ENCODE results near the gene ARHGAP4. TPM values are rescaled to one million over a fixed set of nuclear protein-coding genes. Genes with fewer than 3 reads are reported as not detected.

Gene ARHGAP4
- polyA plus RNA-seq, 3 donors = 21.5 to 43.5 (median 32.8) TPM

DNA sequence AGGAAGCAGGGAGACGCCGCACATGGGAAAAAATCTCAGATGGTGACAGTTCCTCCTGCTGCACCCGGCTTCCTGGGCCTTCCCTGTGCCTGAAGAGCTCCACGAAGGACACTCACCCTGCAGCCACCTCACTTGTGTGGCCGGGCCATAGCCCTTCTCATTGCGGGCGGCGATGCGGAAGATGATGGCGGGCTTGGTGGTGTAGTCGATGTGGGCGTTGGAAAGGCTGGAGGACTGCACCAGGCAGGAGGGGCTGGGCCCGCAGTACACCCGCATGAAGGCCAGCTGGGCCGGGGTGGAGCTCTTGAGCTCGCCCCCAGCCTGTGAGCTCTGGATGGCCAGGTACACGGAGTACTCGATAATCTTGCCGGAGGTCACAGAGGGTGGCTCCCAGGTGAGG is 24.1 kb upstream of the ARHGAP4 start:
- no peak for DNase-seq (ENCODE audit: extremely low read depth in 1 of 11, low read depth in 9 of 11, low spot score in 4 of 11)

DNA sequence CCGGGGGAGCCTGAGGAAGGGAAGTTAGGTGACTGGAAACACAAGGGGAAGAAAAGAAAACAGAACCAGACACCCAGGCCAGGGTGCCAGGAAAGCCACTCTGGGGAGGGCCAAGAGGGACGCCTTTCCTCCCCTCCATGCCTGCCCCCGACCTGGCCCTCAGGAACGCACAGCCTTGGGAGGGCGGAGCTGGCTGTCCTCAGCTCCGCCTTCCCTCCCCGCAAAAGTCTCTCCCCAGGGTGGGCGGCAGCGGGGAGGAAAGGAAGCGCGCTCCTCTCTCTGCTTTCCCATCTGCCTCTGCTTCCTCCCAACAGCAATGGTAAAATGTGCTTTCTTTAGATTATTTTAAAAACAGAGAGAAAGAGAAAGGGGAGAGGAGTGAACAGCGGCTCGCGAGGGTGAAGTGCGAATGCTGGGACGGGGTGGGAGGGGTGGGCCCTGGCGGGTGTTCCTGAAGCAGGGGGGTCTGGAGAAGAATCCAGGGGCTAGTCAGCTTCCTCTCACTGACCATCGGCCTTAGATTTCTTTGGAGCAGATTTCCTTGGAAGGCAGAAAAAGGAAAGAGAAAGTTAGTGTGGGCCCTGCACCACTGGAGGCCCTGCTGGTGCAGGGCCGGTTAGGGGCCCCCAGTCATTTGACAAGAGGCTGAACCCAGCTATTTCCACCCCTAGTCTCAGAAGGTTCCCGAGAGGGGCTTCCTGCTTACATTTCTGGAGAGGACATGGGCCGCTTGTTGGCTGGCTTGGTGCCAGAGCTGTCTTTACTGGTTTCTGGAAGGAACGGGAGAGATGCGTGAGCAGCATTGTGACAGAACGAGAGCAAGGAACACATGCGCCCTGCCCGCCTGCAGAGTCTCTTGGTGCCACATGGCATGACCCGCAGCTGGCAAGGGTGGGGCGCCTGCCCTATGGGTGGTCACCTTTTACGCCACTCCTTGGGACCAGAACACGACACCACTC is 23.1 kb upstream of the ARHGAP4 start:
- DNase-seq (ENCODE audit: extremely low read depth in 1 of 11, low read depth in 9 of 11, low spot score in 4 of 11) = no peak

DNA sequence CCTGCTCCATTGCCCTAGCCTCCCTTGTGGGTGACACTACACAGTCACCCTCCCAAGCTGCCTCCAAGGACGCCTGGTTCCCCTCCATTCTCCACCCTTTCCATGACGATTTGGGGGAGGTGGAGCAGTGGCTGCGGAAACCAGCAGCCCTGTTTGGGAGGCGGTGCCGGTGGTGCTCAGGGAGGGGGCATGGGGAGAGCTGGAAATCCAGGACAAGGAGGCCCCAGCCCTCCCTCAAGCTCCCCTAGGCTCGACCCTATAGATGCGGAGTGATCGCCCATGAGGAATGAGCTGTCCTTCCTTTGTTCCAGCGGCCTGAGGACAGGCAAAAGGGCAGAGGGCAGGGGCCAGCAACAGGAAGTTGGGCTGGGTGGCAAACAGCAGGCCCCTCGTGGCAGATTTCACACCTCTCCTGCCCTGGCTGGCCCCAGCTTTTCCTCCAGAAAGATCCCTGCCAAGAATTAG is 22.0 kb upstream of the ARHGAP4 start:
- no peak for DNase-seq (ENCODE audit: extremely low read depth in 1 of 11, low read depth in 9 of 11, low spot score in 4 of 11)

DNA sequence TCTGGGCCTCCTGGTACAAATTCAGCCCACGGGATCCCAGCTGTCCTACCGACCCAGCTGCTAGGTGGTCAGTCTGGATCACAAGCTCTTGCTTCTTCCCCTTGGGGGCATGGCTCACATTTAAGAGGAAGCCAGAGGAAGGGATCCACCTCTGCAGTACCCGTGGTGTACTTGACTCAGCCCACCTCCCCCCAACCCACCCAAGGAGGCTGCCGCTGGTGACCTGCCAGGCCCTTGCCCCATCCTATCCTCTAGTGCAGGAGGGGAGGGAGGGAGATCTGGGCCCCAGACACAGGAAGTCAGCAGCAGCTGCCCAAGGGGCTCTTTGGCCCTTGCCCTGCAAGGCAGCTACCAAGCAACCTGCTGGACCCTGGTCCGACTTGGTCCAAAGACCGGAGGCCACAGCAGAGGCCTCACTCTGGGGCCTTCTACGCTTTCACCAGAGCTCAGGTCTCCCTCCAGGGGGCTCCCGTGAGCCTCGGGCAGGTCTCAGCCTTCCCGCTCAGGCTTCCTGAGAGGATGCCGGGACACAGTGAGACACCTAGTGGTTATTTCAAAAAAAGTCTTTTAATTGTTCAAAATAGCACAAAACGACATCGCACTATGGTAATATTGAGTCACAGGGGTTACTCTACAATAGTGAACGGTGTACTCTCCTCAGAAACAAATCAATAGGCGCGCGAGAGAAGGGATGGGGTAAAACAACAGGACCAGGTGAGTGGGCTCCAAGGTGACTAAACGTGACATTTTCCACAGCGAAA is 21.1 kb upstream of the ARHGAP4 start:
- DNase-seq (ENCODE audit: extremely low read depth in 1 of 11, low read depth in 9 of 11, low spot score in 4 of 11) = no peak

DNA sequence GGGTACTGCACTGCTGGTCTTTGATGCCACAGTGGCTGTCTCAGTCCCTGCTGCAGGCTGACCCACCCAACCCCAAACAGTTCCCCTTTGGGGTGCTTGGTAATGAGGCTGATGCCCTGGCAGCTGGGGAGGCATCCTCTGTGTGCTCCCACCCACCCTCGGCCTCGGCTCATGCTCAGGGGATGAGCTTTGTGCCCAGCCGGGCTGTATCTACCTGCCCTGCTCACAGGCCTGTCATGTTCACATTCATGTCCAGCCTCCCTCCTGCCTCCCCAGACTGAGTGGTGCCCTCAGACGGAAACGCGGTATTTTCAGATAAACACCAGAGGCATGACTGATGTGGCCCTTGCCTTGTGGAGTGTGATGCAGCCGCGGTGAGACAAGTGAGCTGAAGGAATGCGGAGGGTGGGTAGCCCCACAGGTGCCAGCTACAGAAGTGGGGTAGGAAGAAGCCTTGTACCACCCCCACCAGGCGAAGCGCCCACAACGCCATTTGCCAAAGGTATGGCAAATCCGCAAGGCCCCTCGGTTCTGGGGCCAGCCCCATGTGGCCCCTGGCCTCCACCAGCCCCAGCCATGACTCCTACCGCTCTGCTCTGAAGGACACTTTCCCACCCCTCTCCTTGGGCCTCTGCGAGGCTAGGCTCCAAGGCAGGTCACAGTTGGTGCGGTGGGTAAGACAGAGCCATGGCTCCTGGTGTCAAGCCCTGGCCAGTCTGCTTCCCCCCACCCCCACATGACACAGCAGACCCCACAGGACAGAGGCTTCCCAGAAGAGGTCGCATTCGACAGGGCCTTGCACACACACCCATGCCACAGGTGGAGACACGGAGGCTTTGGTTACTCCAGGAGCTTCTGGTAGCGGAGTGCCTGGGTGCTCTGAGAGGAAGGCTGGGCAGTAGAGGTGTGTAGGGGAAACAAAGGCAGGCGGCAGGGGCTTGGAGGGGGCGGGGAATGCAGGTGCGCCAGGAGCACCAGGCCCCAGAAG is 20.2 kb upstream of the ARHGAP4 start:
- DNase-seq (ENCODE audit: extremely low read depth in 1 of 11, low read depth in 9 of 11, low spot score in 4 of 11) = no peak

DNA sequence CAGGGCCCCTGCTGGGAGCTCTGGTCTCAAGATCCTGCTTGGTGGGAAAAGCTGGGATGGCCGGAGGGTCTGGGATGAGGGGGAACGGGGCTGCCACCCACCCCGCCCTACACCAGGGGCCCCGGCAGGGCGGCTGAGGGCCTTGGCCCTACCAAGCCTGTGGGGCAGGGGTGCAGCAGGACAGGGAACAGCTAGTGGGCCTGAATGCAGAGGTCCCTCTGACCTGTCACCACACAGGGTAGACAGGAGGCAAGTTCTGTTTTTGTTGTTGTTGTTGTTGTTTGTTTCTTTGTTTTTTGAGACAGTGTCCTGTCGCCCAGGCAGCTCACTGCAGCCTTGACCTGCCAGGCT is 18.7 kb upstream of the ARHGAP4 start:
- DNase-seq (ENCODE audit: extremely low read depth in 1 of 11, low read depth in 9 of 11, low spot score in 4 of 11) = no peak

DNA sequence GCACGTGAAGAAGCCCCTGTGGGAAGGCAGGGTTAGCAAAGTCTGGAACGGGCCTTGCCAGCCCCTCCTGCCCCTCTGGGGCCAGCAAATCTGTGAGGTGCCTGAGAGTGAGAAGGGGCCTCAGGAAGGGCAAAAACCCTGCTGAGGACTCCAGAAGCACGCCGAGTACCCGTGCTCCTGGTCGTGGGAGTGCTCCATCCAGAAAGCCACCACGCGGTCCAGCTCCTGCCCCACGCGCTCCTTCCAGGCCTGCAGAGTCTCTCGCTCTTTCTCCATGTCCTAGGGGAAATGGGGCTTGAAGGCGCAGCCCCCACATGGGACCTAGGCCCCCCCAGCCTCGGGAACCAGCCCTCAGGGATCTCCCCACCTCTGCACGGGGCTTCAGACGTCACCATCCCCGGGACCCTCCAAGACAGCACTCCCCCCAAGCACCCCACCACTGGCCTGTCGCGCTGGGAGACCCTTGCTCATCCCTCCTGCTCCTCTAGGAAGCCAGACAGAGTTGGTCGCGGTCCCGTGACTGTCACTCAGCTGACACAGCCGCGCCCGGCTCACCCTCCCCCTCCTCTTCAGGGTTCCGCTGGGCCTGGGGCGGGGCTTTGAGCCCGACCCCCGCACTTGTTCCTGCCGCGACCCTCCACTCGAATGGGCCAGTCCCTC is 18.2 kb upstream of the ARHGAP4 start, which contains the start of gene RENBP:
TSS of gene RENBP (minus strand) at position 504 of the 660 bp plus-strand sequence. CDS start at position 471, 33 bp downstream.
- DNase-seq (ENCODE audit: extremely low read depth in 1 of 11, low read depth in 9 of 11, low spot score in 4 of 11) = no peak

DNA sequence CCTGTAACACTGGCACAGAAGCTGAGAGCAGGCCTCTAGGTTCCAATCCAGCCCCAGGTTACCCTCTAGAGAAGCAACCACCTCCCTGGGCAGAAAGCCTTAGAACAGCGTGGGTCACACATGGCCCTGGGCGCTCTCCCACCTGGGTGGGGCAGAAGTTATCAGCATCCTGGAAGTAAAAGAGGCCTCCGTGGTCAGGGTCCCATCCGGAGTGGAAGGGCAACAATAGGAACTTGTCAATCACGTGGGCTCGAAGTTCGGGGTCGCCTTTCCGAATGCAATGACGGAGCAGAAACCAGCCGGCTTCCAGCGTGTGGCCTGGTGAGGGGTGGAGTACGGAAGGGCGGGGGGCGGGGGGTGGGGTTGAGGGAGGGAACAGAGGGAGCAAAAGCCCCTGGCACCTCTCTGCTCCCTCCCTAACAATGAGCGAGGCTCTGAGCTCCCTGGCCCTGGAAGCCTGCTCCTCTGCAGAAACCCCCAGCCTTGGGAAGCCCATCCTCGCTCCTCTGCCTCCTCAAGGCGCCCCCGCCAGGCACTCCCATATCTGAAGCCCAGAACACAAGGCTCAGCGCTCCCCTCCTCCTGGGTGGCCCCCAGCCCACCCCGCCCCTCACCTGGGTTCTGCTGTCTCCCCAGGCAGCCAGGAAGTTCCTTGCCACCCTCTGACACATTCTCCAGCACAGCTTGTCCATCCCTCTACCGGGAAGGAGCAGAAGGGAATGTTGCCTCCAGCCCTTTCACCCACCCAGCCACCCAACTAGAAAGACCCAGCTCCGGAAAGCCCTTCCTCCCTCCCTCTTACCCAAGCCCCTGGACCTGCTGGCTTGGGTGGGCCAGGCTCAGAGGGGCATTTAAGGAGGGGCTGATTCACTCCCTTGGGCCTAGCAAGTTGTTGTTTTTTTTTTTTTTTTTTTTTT is 15.5 kb upstream of the ARHGAP4 start:
- no peak for DNase-seq (ENCODE audit: extremely low read depth in 1 of 11, low read depth in 9 of 11, low spot score in 4 of 11)

DNA sequence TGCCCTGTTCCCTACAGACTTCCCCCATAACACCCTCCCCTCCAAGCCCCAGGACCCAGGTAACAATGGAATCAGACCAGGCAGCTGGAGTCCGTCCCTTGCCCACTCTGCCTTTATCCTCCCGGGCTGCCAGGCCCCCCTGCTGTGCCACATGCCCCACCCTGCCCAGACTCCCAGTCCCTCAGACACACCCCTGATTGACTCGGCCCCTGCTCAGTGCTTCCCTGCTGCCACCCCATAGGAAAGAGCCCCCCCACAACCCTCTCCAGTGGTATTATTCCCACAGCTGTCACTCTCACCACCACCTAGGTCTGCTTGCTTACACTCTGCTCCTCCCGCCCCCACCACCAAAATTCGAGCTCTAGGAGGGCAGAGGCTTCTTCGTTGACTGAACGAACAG is 13.5 kb upstream of the ARHGAP4 start:
- DNase-seq (ENCODE audit: extremely low read depth in 1 of 11, low read depth in 9 of 11, low spot score in 4 of 11) = no peak

DNA sequence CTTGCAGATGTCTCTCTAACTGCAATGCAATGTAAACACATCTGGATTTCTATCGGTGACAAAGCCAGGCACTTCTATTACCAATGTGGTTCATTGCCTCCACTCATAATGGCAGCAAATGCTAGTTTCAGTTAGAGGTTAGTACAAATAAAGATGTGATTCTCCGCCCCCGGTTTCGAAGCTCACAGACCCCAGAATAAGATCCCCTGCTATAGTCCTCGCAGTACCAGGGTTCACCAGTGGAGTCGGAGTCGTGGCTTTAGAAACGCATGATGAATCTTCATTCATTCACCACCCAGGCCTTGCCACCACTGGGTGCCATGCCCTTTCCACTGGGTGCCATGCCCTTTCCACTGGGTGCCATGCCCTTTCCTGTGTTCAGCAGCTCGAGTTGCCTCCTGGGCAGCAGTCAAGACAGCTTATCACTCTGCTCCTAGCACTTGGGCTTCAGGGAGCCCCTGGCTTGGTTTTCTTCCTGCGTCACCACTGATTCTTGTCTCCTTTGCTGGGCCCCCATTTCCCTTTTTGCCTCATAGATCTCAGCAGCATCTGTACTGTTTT is 12.2 kb upstream of the ARHGAP4 start:
- no peak for DNase-seq (ENCODE audit: extremely low read depth in 1 of 11, low read depth in 9 of 11, low spot score in 4 of 11)

DNA sequence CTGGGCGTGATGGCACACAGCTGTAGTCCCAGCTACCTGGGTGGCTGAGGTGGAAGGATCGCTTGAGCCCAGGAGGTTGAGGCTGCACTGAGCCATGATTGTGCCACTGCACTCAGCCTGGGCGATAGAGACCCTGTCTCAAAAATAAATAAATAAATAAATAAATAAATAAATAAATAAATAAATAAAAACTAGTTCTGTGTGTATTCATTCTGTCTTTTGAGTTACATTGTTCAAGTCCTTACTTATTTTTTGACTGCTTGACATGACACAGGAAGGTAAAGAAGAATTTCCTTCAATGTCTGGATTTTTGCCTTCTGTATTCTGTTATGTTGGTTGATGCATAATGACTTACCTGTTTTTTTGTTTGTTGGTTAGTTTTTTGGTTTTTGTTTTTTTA is 11.0 kb upstream of the ARHGAP4 start:
- DNase-seq (ENCODE audit: extremely low read depth in 1 of 11, low read depth in 9 of 11, low spot score in 4 of 11) = no peak

DNA sequence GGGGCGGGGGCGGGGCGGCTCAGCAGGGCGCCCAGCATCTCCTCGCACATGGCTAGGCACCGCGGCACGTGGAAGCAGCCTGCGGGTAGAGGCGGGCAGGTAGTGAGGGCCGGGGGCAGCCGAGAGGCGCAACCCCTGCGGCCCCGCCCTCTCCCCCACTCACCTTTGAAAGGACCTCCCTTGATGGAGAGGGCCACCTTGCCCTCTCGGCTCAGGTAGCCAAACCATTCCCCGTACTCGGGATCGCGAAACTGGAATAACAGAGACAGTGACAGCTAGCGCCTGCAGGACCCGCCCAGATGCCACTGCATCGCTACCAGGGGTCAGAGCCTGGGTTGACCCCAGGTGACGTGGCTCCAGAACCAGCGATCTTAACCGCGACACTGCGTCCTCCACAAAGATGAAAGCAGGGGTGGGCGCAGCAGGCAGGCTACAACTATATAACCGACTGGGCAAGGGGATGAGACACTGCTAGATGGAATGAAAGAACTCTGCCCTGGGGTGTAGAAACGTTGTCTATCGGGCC is 9.3 kb upstream of the ARHGAP4 start:
- DNase-seq (ENCODE audit: extremely low read depth in 1 of 11, low read depth in 9 of 11, low spot score in 4 of 11) = no peak

DNA sequence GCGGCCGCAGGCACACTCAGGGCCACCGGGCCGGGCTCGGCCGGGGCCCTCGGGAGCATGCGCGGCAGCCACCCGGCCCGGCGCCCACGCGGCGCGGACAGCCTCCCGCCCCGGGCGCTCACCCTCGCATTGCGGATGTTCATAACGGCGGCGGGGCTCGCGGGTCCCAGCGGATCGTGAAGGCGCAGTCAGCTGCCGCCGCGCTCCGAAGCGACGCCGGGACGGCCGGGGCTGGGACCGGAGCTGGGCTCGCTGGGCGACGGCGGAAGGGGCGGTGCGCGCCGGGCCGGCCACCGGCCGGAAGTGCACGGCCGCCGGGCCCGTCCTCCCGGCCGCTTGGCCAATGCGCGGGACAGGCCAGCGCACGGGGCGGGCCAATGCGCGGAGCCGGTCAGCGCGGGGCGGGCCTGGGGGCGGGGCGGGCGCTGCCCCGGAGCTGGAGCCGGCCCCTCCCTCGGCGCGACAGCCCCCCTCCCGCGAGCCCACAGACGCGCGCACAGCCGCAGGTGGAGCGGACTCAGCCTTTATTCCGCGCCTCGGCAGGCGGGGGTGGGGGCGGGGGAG is 8.8 kb upstream of the ARHGAP4 start, which contains the start of gene NAA10:
TSS of gene NAA10 (minus strand) at position 276 of the 564 bp plus-strand sequence. CDS start at position 143, 133 bp downstream.
- DNase-seq (ENCODE audit: extremely low read depth in 1 of 11, low read depth in 9 of 11, low spot score in 4 of 11) = peak in 5 of 11 donors; percentile 49 to 73 (median 58)

DNA sequence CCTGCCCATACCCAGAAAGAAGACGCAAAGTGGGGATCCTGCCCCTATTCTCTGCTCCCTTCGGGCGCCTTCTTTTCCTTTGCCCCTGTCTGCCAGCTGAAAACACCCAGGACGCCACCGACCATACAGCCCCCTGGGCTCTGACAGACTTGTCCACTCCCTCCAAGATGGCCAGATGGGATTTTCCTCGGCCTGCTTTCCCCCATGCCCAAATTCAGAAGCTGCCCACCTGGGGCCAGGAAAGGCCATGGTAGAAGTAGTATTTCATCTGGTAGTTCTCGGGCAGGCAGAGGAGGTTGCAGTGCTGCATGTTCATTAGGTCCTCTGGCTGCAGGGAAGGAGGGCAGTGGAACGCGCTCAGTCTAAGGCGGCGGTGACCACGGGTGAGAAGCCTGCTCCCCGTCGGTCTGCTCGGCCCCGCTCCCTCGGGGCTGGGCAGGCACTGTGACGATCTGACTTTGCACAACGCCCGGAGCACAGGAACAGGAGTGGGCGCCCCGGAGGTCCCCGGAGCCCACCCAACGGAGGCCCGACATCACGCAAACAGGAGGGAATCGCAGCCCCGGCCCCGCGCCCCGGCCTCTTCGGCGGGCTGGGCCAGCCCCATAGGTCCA is 8.2 kb upstream of the ARHGAP4 start:
- no peak for DNase-seq (ENCODE audit: extremely low read depth in 1 of 11, low read depth in 9 of 11, low spot score in 4 of 11)

DNA sequence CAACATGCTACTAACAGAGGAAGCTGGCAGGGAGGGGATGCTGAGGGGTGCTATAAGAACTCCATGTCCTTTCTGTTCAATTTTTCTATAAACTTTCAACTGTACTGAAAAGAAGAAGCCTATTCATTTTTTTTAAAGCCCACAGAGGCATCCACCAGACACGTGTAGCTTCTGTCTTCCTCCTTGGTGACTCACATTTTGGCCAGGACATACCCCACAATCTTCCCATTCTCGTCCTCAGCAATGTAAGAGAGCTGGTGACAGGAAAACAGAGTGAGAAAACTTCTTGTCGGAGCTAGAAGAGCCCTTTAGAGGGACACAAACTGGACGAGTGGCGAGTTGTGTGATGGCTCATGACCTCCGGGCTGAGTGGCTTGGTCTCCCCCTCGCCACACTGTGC is 7.7 kb upstream of the ARHGAP4 start:
- DNase-seq (ENCODE audit: extremely low read depth in 1 of 11, low read depth in 9 of 11, low spot score in 4 of 11) = no peak
